GM20431 (cell line): ENCODE data around the gene TRDMT1.

Experiments used
- in situ Hi-C: fragments of 300-500 bp; cut with MseI, MboI; formaldehyde crosslinking; loops from one replicate; pipeline ENCODE4 v1.15.0; 2020; ENCODE audit warnings: low sequenced_read_pairs; ENCODE audit not compliant: unreplicated experiment

Gene TRDMT1, protein sequence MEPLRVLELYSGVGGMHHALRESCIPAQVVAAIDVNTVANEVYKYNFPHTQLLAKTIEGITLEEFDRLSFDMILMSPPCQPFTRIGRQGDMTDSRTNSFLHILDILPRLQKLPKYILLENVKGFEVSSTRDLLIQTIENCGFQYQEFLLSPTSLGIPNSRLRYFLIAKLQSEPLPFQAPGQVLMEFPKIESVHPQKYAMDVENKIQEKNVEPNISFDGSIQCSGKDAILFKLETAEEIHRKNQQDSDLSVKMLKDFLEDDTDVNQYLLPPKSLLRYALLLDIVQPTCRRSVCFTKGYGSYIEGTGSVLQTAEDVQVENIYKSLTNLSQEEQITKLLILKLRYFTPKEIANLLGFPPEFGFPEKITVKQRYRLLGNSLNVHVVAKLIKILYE

DNA sequence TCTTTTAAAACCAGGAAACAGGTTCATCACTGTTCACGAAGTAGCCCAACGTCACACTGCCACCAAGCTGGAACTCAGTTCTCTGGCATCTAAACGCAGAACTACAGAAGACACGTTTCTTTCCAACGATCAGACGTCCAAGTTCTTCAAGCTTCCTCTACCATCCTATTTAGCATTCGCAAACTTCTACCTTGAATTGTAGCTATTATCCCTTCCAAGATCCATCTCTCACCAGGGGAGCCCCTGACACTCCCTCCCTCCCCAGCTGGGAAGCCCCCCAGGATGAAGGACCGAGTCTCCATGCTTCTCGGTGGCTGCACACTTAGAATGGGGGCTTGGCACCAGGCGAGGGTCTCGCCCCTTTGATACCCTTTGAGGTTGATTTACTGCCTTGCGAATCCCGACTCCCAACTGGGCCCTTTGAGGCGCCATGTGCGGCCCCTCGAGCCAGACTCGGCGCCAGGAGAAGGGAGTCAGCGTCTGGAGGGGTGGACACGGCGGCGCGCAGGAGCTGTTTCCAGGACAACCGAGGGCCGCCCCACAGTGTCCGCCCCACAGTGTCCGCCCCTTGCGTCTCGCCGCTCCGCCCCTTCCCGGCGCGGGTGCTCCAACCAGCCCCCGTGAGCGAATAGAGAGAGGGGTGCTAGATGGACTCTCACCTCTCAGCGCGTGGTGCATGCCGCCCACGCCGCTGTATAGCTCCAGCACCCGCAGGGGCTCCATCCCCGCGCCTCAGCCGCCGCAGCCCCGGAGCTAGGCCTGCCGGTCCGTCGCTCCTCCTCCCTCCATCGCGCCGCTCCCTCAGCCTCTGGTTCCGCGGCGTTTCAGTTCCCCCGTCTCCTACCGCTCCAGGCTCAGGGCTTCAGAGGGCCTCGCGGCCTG lies at the start of gene TRDMT1:
TSS of gene TRDMT1 (minus strand) at position 761 of the 882 bp plus-strand sequence. CDS start at position 723, 38 bp downstream.
- in situ Hi-C loops: no loop called here

DNA sequence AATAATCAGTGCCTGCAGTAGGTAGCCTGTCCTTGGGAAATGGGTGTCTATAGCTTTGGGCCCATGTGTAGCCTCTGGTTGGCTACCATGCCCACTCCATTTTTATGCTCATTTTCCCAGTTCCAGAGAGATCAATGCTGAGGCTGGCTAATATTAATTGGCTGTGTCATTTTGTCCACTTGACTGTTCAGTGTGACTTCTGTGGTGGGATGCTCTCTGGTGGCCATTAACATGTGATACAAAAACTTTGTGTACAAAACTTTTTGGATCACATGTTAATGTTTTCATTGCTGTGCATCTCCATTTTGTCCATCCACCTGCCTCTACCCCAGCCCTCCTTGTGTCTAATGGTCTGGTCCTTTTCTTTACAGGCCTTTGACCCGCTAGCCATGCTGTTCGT lies 49.3 kb upstream of the TRDMT1 start:
- in situ Hi-C loops: loop anchor here (10.0 kb wide), 1 partner anchor 406 kb away; no protein-coding TSS in a partner anchor

DNA sequence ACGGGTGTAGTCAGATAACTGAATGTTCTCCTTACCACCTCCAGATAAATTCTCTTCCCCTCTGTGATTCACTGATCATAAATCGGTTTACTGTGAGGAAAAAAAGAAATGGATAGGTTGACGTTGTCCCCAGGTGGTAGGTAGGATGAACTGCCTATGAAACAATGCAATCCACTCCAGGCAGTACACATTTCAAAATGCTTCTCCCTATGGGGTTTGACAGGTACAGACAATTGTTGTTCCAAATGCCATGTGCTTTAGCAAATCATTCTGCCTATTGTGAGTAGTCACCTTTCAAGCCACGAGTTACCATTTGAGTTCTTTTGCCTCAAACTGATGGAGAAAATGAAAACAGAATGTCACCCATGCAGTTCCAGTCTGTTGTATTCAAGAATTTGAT lies 48.3 kb upstream of the TRDMT1 start:
- in situ Hi-C loops: loop anchor here (10.0 kb wide), 1 partner anchor 405 kb away; no protein-coding TSS in a partner anchor

DNA sequence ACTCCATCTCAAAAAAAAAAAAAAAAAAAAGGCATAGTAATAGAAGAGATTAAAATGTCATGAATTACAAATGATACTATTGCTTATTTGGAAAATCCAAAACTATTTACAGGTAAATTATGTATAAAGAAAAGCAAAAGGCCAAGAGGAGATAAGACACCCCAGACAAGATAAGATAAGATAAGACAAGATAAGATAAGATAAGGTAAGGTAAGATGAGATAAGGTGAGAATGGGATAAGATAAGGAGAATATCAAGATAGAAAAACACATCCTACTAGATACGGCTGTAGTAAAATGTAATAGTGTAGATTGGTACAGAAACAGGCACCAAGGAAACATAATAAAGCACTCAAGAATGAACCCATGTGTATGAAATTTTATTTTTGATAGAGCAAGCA lies 47.5 kb upstream of the TRDMT1 start:
- in situ Hi-C loops: no loop called here

DNA sequence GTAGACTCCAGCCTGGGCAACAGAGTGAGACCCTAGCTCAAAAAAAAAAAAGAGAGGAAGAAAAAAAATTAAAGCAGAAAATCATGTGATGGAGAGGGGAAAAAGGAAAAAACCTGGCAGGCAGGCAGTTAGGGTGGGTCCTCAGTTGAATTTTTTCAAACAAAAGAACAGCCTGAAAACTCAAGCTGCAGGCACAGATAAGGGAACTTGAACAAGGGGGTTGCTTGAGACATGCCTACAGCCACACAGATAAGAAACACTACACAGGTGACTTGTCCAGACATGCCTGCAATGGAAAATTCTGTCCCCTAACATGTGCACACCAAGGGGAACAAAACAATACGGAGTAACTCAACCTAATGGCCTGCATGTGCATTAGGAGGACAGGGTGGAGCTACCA lies 45.7 kb upstream of the TRDMT1 start:
- in situ Hi-C loops: no loop called here

DNA sequence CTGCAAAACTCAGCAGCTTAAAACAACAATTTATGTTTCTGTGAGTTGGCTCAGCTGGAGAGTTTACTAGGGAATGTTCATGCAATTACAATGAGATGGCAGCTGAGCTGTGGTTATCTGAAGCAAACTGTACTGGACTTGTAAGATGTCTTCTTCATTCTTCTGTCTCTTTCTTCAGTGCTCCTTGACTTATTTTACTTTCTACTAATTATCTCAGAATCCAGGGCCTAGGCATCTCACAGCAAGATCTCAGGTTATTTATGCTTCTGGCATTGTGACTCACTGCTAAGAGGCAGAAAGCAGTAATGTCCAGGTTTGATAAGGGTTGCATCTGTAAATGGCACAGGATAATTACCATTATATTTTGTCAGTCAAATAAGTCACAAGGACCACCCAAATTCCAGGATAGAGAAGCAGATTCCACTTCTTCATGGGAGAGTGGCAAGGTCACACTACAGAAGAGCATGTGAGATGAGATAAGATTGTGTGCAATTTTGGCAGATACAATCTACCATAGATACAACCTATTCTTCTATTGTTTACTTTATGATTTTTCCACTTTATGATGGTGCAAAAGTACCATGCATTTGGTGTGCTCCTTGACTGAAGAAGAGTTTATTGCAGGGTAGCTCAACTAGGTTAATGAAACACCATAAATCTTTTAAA lies 43.4 kb upstream of the TRDMT1 start:
- in situ Hi-C loops: no loop called here

DNA sequence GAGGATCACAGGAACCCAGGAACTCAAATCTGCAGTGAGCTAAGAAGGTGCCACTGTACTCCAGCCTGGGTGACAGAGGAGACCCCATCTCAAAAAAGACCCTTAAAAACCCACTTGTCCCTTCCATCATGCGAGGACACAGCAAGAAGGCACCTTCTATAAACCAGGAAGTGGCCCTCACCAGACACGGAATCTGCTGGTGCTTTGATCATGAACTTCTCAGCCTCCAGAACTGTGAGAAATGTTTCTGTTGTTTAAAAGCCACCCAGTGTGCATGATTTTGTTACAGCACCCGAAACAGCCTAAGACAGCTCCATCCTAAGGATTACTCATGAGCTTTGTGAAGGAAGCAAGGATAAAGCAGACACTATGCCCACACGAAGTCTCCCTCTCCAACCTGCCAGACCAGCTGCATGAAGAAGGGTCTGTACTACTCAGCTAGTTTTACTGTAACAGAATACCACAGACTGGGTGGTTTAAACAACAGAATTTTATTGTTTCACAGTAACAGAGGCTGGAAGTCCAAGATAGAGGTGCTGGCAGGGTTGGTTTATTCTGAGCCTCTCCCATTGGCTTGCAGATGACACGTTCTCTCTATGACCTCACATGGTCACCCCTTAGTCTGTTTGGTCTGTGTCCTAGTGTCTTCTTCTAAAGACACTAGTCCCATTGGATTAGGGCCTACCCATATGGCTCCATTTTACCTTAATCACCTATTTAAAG lies 40.3 kb upstream of the TRDMT1 start:
- in situ Hi-C loops: no loop called here

DNA sequence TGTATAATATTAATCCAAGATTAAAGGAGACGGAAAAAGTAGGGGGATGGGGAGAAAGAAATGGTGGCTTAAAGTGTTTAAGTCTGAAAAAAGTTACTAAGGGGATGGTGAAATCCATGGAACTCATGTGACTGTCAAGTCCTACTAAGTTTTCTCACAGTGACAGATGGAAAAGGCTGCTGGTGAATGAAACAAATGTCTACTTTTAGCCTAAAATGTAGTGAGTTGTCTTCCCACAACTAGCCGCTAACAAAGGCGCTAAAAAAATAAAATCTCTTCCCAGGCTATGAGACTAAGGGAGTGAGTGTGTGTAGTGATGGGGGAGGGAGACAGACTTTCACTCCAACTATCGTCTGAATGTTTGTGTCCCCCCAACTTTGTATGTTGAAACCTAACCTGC lies 39.1 kb upstream of the TRDMT1 start:
- in situ Hi-C loops: no loop called here

DNA sequence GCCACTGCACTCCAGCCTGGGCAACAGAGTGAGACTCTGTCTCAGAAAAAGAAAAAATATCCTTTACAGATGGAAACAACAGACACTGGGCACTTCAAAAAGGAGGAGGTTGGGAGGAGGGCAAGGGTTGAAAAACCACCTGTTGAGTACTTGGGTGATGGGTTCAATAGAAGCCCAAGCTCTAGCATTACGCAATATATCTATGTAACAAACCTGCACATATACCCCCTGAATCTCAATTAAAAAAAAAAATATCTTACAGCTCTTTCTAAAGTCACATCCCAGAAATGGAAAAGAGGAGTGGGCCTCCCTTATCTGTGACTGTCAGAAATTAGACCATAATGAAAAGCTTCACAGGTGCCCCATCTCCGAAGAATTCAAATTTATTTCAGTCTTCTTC lies 38.6 kb upstream of the TRDMT1 start:
- in situ Hi-C loops: no loop called here

DNA sequence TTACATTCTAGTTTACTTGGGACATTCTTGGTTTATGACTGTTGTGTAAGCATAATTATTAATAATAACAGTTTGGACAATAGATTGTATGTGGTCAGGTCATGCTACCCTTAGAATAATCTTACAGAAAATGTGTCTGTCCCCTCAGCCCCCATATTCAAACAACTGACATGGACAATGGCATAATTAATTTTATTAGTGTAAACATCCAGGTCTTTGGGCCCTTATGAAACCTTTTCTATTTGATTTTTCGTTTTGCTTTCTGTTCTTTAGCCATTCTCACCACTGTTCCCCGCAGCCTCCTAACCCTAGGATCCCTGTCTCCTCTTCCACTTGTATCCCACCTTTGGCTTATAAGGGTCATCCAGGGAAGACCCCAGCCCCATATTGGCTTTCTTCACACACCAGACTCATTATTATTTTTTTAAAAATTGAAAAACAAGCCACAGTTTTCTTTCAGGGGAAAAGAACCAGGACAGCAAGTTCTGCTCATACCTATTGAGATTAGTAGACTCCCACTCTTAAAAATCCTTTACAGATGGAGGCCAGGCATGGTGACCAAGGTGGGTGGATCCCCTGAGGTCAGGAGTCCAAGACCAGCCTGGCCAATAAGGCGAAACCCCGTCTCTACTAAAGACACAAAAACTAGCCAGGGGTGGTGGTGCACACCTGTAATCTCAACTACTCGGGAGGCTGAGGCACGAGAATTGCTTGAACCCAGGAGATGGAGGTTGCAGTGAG lies 38.0 kb upstream of the TRDMT1 start:
- in situ Hi-C loops: no loop called here

DNA sequence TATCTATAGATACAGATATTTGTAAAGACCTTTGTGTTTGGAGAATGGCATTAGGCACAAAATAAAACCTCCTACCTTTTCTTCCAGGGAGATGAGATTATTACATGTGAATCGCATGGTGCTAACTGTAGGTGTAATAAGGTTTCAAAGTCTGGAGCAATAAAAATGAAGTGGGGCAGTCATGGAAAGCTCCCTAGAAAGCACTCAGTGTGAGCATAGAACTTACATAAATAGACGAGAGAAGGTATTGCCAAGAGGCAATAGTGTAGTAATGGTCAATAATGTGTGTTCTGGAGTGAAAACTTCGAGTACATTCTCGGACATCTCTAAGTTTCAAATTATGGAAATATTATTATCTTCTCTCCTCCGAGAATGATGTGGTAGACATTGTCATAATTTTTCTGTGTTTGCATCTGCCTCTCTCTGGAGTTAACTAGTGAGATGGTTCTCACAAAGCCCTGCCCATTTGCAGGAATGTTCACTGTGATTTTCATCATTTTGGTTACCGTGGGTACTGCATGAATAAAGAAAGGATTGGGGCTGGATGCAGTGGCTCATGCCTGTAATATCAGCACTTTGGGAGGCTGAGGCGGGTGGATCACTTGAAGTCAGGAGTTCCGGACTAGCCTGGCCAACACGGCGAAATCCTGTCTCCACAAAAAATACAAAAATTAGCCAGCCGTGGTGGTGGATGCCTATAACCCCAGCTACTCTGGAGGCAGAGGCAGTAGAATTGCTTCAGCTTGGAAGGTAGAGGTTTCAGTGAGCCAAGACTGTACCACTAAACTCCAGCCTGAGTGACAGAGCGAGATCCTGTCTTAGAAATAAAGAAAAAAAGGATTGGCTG lies 37.2 kb upstream of the TRDMT1 start:
- in situ Hi-C loops: no loop called here

DNA sequence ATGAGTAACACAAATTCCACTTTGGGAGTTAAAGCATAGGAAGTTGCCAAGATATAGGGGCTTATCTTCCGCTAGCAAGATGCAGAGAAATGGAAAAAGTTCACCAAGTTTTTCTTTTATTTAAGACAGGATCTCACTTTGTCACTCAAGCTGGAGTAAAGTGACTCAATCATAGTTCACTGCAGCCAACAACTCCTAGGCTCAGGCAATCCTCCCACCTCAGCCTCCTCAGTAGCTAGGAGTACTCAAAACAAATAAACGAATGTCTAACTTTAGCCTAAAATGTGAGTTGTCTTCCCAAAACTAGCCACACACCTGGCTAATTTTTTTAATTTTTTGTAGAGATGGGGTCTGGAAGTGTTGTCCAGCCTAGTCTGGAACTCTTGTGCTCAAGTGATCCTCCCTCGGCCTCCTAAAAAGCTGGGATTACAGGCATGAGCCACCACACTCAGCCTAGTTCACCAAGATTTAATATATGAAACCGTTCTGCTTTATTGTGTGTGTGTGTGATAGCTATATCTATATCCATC lies 36.5 kb upstream of the TRDMT1 start:
- in situ Hi-C loops: no loop called here

DNA sequence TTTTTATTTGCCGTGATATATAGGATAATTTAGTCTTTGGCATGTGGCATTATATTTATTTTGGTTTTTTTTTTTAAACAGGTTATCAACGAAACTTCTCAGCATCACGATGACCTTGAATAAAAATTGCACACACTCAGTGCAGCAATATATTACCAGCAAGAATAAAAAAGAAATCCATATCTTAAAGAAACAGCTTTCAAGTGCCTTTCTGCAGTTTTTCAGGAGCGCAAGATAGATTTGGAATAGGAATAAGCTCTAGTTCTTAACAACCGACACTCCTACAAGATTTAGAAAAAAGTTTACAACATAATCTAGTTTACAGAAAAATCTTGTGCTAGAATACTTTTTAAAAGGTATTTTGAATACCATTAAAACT lies 35.7 kb upstream of the TRDMT1 start:
- in situ Hi-C loops: no loop called here

DNA sequence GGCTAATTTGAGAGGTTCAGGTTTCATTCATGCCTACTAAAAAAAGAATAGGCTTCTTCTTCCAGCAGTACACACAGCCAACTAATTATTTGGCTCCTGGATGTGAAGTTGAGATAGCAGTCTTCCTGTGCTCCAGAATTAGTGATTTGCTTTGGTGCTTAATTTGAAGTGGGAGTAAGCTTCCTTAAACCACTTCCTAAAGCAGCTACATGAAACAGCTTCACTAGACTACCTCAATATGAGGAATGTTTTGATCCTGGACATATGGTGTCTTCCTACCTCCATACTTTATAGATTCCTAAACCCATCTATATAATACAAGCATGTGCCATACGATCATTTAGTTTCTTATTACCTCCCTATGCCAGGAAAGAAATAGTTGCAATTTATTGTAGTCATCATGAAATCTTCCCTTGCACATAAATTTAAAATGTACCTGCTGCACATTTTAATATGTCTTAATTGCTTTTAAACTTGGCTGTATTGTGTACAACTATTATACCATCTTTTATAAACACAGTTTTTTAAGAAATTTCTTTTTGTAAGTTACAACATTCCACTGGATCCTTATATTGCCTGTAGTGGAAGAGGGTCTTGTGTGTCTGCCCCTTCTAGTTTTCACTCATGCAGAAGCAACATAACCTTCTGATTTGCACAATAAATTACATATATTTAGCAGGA lies 35.1 kb upstream of the TRDMT1 start:
- in situ Hi-C loops: no loop called here

DNA sequence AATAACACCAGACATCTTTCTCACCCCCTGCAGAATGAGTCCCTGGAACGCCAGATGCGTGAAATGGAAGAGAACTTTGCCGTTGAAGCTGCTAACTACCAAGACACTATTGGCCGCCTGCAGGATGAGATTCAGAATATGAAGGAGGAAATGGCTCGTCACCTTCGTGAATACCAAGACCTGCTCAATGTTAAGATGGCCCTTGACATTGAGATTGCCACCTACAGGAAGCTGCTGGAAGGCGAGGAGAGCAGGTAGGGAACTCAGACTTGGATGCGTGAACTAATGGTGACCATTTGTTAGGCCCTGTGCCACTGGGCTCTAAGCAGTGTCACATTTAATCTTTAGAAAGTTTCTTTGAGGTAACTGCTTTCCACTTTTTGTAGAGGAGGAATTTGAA lies 33.7 kb upstream of the TRDMT1 start:
- in situ Hi-C loops: no loop called here

DNA sequence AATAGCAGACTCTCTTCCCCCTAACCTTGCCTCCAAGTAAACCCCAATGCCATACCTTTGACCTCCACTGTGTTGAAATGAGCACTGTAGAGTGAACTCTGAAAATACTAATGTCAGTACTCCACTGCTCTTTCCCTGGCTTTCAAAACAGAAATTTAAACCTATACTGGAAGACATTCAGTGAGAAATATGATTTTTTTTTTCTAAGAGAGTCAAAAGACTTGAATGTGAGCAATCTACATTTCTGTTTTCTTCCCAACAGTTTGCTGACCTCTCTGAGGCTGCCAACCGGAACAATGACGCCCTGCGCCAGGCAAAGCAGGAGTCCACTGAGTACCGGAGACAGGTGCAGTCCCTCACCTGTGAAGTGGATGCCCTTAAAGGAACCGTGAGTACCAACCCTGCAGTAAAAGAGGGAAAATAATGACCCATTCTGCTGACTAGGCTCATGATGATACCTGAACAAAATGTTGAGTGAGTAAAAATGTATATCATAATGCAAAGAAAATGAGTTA lies 33.0 kb upstream of the TRDMT1 start:
- in situ Hi-C loops: no loop called here

DNA sequence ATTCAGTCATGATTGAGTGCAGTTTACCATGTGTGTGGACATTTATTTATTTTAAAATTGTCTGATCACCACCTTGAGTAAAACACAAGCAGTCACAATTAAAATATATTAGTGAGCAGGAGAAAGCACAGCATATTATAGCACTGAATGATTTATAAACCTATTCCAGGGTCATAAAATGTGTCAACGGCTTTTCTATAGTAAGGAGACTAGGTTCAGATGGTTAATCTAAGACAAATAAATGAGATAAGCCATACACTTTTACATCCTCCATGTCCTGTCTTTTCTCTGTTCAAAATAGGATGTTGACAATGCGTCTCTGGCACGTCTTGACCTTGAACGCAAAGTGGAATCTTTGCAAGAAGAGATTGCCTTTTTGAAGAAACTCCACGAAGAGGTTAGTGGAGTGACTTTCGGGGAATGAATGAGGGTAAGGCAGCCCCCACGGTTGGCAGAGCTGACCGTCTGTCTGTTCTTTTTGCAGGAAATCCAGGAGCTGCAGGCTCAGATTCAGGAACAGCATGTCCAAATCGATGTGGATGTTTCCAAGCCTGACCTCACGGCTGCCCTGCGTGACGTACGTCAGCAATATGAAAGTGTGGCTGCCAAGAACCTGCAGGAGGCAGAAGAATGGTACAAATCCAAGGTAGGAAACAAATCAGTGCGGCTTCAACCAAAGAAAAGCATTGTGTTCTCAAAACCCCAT lies 32.0 kb upstream of the TRDMT1 start:
- in situ Hi-C loops: no loop called here
